CD4-positive, alpha-beta memory T cell (primary cell): Measurements from ENCODE around the gene SPOCK3. TPM values are rescaled to one million over a fixed set of nuclear protein-coding genes. Genes with fewer than 3 reads are reported as not detected.
A peak's percentile ranks its signal among the peaks of the same experiment; 100 is the strongest.
"Not testable (repeated sequence)": the region's sequence is repeated elsewhere in the genome, so short reads cannot be mapped to it uniquely, and the experiment has no call there.

ENCODE experiments used
- CTCF ChIA-PET: fragments of 350-600 bp; sonication (Branson Sonifier 250); formaldehyde crosslinking; loops from one replicate; lab custom pipeline; 2021; ENCODE audit warnings: inconsistent platforms; ENCODE audit not compliant: partially characterized antibody; lab: Charles Lee
- POLR2A ChIA-PET: fragments of 350-600 bp; sonication (Branson Sonifier 250); formaldehyde crosslinking; loops from one replicate; lab custom pipeline; 2021; ENCODE audit not compliant: partially characterized antibody; lab: Charles Lee
- DNase-seq, 5 donors: peaks; one replicate each; pipeline versions ENCODE4 v3.0.0 to v3.0.0-alpha.2; 2020 to 2022; ENCODE audit warnings: mixed read lengths in 1 of 5
- H3K27ac ChIP-seq: one replicate; pipeline ENCODE4 v1.7.0; 2013; ENCODE audit warnings: low read depth, low read length
- H3K27me3 ChIP-seq: 2 replicates; pipeline ENCODE4 v1.7.0; 2013; ENCODE audit warnings: mild to moderate bottlenecking, low read length, moderate library complexity; ENCODE audit not compliant: insufficient read depth
- H3K36me3 ChIP-seq: 2 replicates; pipeline ENCODE4 v1.7.0; 2013; ENCODE audit warnings: mild to moderate bottlenecking, low read length, moderate library complexity; ENCODE audit not compliant: insufficient read depth
- H3K4me1 ChIP-seq: 2 replicates; pipeline ENCODE4 v1.7.0; 2013; ENCODE audit warnings: mild to moderate bottlenecking, low read length, moderate library complexity; ENCODE audit not compliant: insufficient read depth
- H3K4me3 ChIP-seq, 2 donors: one replicate each; pipeline ENCODE4 v1.7.0; 2013; ENCODE audit warnings: low read length in 2 of 2, mild to moderate bottlenecking in 1 of 2
- H3K9me3 ChIP-seq, 2 donors: one replicate each; pipeline ENCODE4 v1.7.0; 2013; ENCODE audit warnings: low read length in 2 of 2, control low read depth in 1 of 2; ENCODE audit not compliant: control insufficient read depth in 1 of 2
- H3K27ac Mint-ChIP-seq, 7 donors: one replicate each; pipeline ENCODE4 v1.8.0; 2020 to 2021; ENCODE audit warnings: mixed read lengths in 7 of 7, mild to moderate bottlenecking in 6 of 7, inconsistent platforms in 3 of 7, moderate library complexity in 3 of 7
- H3K27me3 Mint-ChIP-seq, 2 donors: one replicate each; pipeline ENCODE4 v1.8.0; 2020 to 2021; ENCODE audit warnings: mixed read lengths in 2 of 2
- H3K36me3 Mint-ChIP-seq, 2 donors: one replicate each; pipeline ENCODE4 v1.8.0; 2020 to 2021; ENCODE audit warnings: mixed read lengths in 2 of 2, inconsistent platforms in 1 of 2, mild to moderate bottlenecking in 1 of 2
- H3K4me1 Mint-ChIP-seq, 4 donors: one replicate each; pipeline ENCODE4 v1.8.0; 2020 to 2021; ENCODE audit warnings: mixed read lengths in 4 of 4, mild to moderate bottlenecking in 1 of 4
- H3K4me3 Mint-ChIP-seq, 8 donors: one replicate each; pipeline ENCODE4 v1.8.0; 2020 to 2021; ENCODE audit warnings: mixed read lengths in 8 of 8, mild to moderate bottlenecking in 7 of 8, moderate library complexity in 6 of 8, inconsistent platforms in 3 of 8
- H3K9me3 Mint-ChIP-seq, 8 donors: one replicate each; pipeline ENCODE4 v1.8.0; 2020 to 2021; ENCODE audit warnings: mixed read lengths in 8 of 8, mild to moderate bottlenecking in 5 of 8, inconsistent platforms in 3 of 8, moderate library complexity in 1 of 8
- intact Hi-C: fragments of 100-400 bp; cut with micrococcal nuclease; formaldehyde crosslinking; loops from one replicate; pipeline ENCODE4 v1.15.1; 2023
- polyA plus RNA-seq, 2 donors: library from polyadenylated mRNA; unstranded; fragments of 300-500 nt; fragmentation: Illumina TruSeq; gene quantifications; one replicate each; pipeline ENCODE4 v1.2.3, GENCODE V29; 2021
- total RNA-seq, 2 experiments: library from RNA; stranded (reverse); gene quantifications; one replicate each; pipeline ENCODE4 v1.2.3, GENCODE V29; 2021

The SPOCK3 gene
- total and polyA plus RNA-seq, 4 experiments from 2014 or later, result not detected

DNA sequence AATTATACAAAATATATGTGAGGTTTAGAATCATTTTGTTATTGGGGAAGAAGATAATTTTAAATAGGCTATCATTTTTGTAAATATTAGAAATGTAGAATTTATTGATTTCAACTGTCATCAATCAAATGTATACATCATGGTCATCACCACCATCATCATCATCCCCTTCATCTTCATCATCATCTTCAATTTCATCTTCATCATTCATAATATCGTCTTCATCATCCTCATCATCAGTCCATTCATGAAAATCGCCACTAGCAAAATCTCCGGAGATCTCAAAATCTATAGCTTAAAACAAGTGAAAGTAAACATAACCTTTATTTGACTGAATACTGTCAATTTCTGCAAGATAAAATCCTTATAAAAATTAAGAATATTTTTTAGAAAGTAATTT is 499.5 kb downstream of the SPOCK3 start:
- Mint-ChIP-seq H3K4me3 (no peak overlapping the region), H3K27ac (no peak overlapping the region), H3K27me3 (no peaks in the 10 kb centered on the region), H3K36me3 (no peaks in the 10 kb centered on the region), H3K4me1 (peaks cover 0 to 1% (median 0%) of the 10 kb centered on the region in 4 donors), H3K9me3 (peaks cover 0 to 3% (median under 1%) of the 10 kb centered on the region in 8 donors)
- CTCF ChIA-PET, result no interaction called here
- no peak for DNase-seq
- Histone ChIP-seq H3K27ac (no peak overlapping the region), H3K36me3 (no peaks in the 10 kb centered on the region), H3K4me3 (no peak overlapping the region), H3K27me3 (no peaks in the 10 kb centered on the region), H3K9me3 (no peaks in the 10 kb centered on the region), H3K4me1 (no peaks in the 10 kb centered on the region)
- POLR2A ChIA-PET, result no interaction called here
- intact Hi-C loops, result no loop called here

GRCh38 chr4:166733686-166734085 is 500.6 kb downstream of the SPOCK3 start:
- ChIA-PET CTCF (no interaction called here), POLR2A (no interaction called here)

DNA sequence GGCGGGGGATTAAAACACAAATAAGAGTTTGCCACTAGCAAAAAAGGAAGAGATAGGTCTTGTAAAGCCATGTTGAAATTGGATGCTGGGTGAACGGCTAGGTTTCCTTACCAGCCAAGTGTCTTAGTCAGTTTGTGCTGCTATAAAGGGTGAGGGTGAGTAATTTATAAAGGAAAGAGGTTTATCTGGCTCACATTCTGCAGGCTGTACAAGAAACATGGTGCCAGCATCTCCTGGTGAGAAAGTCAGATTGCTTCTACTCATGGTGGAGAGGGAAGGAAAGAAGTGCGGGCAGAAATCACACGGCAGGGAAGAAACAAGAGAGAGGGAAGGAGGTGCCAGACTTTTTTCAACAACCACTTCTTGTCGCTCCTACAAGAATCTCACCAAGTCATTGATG is 507.5 kb downstream of the SPOCK3 start:
- intact Hi-C loops, result no loop called here
- Histone ChIP-seq H3K4me1 (no peaks in the 10 kb centered on the region), H3K27ac (no peak overlapping the region), H3K9me3 (no peaks in the 10 kb centered on the region), H3K36me3 (no peaks in the 10 kb centered on the region), H3K4me3 (no peak overlapping the region), H3K27me3 (no peaks in the 10 kb centered on the region)
- DNase-seq, result no peak
- Mint-ChIP-seq H3K27me3 (no peaks in the 10 kb centered on the region), H3K36me3 (no peaks in the 10 kb centered on the region), H3K9me3 (peaks cover 0 to 12% (median 6%) of the 10 kb centered on the region in 8 donors), H3K4me1 (no peaks in the 10 kb centered on the region), H3K27ac (no peak overlapping the region), H3K4me3 (no peak overlapping the region)
- ChIA-PET POLR2A (no interaction called here), CTCF (no interaction called here)

More at GRCh38 chr4:166733686-166734085, 500.6 kb downstream of the SPOCK3 start:
- Mint-ChIP-seq H3K4me3 (no peak overlapping the region), H3K27me3 (no peaks in the 10 kb centered on the region), H3K27ac (no peak overlapping the region), H3K36me3 (no peaks in the 10 kb centered on the region), H3K4me1 (peaks cover 0 to 1% (median 0%) of the 10 kb centered on the region in 4 donors), H3K9me3 (peaks cover 0 to 3% (median 0%) of the 10 kb centered on the region in 8 donors)
- no peak overlapping the region for H3K27ac ChIP-seq
- H3K4me1 ChIP-seq, result no peaks in the 10 kb centered on the region
- no peak for DNase-seq
- H3K9me3 ChIP-seq, result no peaks in the 10 kb centered on the region
- H3K4me3 ChIP-seq, result no peak overlapping the region
- intact Hi-C loops, result no loop called here
- no peaks in the 10 kb centered on the region for H3K36me3 ChIP-seq
- no peaks in the 10 kb centered on the region for H3K27me3 ChIP-seq

DNA sequence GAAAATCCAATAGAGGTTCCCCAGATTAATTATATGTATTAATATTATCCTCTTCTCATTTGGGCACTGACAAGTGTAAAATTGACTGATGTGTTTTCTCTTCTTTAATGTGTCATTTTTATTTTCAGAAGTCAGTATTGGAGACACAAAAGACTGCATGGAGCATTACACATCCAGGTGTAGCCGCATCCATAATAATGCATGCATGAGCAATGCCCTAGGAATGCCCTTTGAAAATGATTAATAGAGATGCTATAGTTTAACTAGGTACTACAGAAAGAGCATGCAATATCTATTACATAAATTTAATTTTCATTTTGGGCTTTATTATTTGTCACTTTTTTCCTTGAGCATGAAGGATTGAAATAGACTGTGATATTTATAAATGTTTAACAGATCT is 509.9 kb downstream of the SPOCK3 start:
- no peaks in the 10 kb centered on the region for H3K27me3 ChIP-seq
- H3K27ac ChIP-seq, result no peak overlapping the region
- no peak for DNase-seq
- no peaks in the 10 kb centered on the region for H3K36me3 Mint-ChIP-seq
- intact Hi-C loops, result no loop called here
- H3K4me1 Mint-ChIP-seq, result no peaks in the 10 kb centered on the region
- CTCF ChIA-PET, result no interaction called here
- H3K4me3 ChIP-seq, result no peak overlapping the region
- no peak overlapping the region for H3K4me3 Mint-ChIP-seq
- H3K36me3 ChIP-seq, result no peaks in the 10 kb centered on the region
- no peaks in the 10 kb centered on the region for H3K9me3 ChIP-seq
- no peak overlapping the region for H3K27ac Mint-ChIP-seq
- H3K4me1 ChIP-seq, result no peaks in the 10 kb centered on the region
- POLR2A ChIA-PET, result no interaction called here
- H3K27me3 Mint-ChIP-seq, result no peaks in the 10 kb centered on the region
- H3K9me3 Mint-ChIP-seq, result peaks cover 2 to 12% (median 7%) of the 10 kb centered on the region in 8 donors

DNA sequence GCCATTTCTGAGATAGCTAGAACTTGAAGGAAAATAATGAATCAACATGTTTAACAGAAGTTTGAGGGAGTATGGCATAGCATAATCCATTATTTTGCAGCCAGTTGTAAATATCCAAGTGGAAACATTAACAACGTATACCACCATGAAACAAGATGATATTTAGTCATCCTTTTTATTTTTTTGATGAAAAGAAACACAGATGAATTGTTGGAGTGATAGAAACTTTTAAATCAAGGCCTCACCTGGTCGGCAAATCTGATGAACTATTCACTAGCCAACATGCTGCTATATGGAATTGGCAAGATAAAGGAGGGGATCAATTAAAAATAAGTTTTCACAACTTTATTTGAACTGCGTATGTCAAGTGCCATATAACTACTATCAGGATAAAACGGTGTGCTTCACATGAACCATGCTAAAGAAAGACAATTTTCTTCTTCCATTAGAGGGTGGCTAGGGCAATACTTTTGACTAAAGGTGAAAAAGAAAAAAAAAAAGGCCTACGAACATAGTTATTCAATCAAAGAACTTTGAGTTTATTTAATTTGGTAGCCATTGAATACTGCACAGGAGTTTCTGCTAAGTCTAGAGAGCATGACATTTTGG is 510.7 kb downstream of the SPOCK3 start:
- intact Hi-C loops, result no loop called here
- Mint-ChIP-seq H3K36me3 (no peaks in the 10 kb centered on the region), H3K9me3 (peaks cover 2 to 12% (median 7%) of the 10 kb centered on the region in 8 donors)

GRCh38 chr4:166715748-166716713 is 518.3 kb downstream of the SPOCK3 start:
- H3K27ac ChIP-seq, H3K9me3 ChIP-seq, H3K4me3 ChIP-seq, H3K4me1 ChIP-seq, H3K36me3 Mint-ChIP-seq, intact Hi-C loops, H3K36me3 ChIP-seq, H3K4me1 Mint-ChIP-seq, POLR2A ChIA-PET, H3K27ac Mint-ChIP-seq, H3K27me3 ChIP-seq, H3K4me3 Mint-ChIP-seq, H3K27me3 Mint-ChIP-seq, DNase-seq, CTCF ChIA-PET: not testable (repeated sequence)
- peaks cover 3 to 28% (median 13%) of the 10 kb centered on the region in 8 donors for H3K9me3 Mint-ChIP-seq

More for the DNA sequence above, 510.7 kb downstream of the SPOCK3 start:
- ChIA-PET POLR2A (no interaction called here), CTCF (no interaction called here)
- DNase-seq, result no peak
- Histone ChIP-seq H3K9me3 (no peaks in the 10 kb centered on the region), H3K27ac (no peak overlapping the region), H3K4me3 (no peak overlapping the region), H3K36me3 (no peaks in the 10 kb centered on the region), H3K27me3 (no peaks in the 10 kb centered on the region), H3K4me1 (no peaks in the 10 kb centered on the region)
- no peaks in the 10 kb centered on the region for H3K27me3 Mint-ChIP-seq
- H3K4me1 Mint-ChIP-seq, result no peaks in the 10 kb centered on the region
- no peak overlapping the region for H3K27ac Mint-ChIP-seq
- H3K4me3 Mint-ChIP-seq, result no peak overlapping the region

- no peak overlapping the region for H3K4me3 Mint-ChIP-seq
- H3K4me1 Mint-ChIP-seq, result no peaks in the 10 kb centered on the region
- H3K27ac Mint-ChIP-seq, result peak overlapping the region in 1 of 7 donors; percentile 49
- H3K27ac ChIP-seq, result no peak overlapping the region
- no peak for DNase-seq
- H3K4me3 ChIP-seq, result no peak overlapping the region
- no peaks in the 10 kb centered on the region for H3K27me3 ChIP-seq
- H3K36me3 Mint-ChIP-seq, result no peaks in the 10 kb centered on the region
- intact Hi-C loops, result no loop called here
- no peaks in the 10 kb centered on the region for H3K9me3 ChIP-seq
- H3K9me3 Mint-ChIP-seq, result peaks cover 0 to 24% (median 9%) of the 10 kb centered on the region in 8 donors
- no peaks in the 10 kb centered on the region for H3K4me1 ChIP-seq
- ChIA-PET POLR2A (no interaction called here), CTCF (no interaction called here)
- H3K27me3 Mint-ChIP-seq, result no peaks in the 10 kb centered on the region
- no peaks in the 10 kb centered on the region for H3K36me3 ChIP-seq
Observed at GRCh38 chr4:166700592-166700991, 533.7 kb downstream of the SPOCK3 start.
